SKM-1 treated with dmso at 0.1 percent for 144 hours (cell line): ENCODE measurements around the gene APOBEC3G.
"Not testable (repeated sequence)": the region's sequence is repeated elsewhere in the genome, so short reads cannot be mapped to it uniquely, and the experiment has no call there.

Experiments used
- DNase-seq: peaks from one replicate; lab custom pipeline; 2025; ENCODE audit not compliant: unreplicated experiment; lab: John Stamatoyannopoulos, UW

Gene APOBEC3G

DNA sequence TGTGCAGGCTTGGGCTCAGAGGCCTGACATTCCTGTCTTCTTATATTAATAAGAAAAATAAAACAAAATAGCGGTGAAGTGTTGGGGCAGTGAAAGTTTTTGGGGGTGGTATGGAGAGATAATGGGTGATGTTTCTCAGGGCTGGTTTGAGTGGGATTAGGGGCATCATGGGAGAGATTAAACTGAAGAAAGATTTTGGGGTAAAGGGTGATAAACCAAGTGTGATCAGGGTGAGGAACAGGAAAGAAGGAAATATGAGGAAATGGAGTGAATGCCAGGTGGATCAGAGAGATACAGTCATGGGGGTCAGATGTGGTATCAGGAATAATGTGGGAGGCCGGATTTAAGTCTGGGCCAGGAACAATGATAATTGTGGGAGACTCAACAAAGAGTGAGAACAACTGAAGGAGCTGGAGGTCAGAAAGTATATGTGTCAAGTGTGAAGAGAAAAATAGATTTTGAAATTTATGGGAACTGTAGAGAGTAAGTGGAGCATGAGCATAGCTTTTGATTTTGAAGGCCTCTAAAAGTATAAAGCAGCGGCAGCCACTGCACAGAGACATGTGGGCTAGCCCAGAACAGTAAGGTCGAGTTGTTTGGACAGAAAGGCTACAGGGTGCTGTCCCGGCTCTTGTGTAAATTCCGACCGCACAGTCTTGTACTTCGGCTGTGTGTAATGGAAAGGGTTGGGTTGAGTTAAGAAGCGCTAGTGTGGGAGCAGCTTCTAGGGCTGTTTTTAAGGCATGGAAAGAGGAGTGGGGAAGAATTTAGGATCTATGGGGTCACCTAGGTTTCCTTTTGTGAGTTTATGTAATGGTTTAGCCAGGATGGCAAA, 10.4 kb upstream of the APOBEC3G start:
- DNase-seq: not testable (repeated sequence)

DNA sequence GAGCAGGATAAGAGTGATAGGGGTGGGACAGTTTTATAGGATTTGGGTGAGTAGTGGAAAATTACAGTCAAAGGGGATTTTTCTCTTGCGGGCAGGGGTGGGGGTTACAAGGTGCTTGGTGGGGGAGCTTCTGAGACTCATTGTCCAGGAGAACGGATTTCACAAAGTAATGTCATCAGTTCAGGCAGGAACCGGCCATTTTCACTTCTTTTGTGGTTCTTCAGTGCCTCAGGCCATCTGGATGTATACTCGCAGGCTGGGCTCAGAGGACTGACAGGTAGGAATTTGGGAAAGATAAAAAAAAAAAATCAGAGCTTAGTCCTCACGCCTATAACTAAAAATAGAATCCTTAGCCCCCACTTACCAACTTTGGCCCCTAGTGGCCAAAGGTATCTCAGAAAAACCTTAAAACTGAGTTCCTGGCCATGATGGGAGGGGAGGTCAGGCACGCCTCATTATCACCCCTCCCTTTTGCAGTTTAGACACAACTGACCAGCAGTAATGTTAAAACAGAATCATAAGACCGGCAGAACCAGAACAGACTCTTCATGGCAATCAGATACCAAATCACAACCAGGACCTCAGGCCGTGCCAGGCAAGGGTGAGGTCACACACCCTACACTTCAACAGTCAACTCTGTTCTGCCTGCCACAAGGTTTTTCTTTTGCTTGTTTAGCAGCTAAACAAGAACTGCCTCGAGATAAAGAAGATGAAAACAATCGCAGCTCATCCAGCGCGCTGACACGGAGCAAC, 8.9 kb upstream of the APOBEC3G start:
- DNase-seq: no peak

DNA sequence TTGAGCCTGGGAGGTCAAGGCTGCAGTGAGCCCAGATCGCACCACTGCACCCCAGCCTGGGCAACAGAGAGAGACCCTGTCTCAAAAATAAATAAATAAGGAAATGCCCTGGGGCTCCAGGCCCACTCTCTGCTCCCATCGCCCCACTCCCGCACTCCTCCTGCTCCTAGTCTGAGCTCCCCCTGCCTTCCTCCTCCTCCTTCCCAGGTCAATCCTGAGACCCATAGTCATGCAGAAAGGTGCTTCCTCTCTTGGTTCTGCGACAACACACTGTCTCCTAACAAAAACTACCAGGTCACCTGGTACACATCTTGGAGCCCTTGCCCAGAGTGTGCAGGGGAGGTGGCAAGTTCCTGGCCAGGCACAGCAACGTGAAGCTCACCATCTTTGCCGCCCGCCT, 6.9 kb upstream of the APOBEC3G start:
- DNase-seq: no peak

DNA sequence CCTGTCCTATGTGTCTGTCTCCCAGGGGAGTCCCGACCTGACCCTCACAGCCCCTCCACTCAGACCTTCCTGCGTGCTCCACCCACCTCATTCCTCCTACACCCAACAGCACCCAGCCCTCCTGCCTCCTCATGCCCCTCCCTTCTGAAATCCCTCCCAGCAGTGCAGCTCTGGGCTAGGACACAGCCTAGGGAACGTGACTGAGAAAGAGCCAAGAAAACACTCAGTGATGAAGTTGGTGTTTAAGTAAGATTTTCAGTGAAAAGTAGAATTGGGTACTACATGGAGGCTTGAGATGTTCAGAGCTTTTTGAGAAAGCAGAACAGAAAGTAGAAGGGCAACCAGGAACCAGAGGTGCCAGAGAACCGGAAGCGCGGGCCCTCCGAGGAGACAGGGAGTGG, 4.5 kb upstream of the APOBEC3G start:
- DNase-seq: not testable (repeated sequence)

DNA sequence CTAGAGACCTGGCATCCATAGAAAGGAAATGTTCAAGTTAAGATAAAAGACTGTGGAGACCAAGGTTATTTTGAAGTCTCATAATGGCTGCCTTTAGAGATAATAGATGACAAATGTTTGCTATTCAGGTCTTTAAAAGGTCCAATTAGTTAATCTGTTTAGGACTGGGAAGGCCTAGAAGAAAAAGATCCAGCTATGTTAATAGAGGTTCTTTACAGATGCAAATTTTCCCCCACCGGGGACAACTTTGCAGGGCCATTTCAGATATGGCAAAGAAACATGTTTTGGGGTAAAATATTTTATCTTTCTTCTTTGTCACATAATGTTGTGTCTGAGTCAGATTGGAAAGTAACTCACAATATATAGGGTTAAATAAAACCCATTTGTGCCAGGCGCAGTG, 3.1 kb upstream of the APOBEC3G start:
- no peak for DNase-seq

DNA sequence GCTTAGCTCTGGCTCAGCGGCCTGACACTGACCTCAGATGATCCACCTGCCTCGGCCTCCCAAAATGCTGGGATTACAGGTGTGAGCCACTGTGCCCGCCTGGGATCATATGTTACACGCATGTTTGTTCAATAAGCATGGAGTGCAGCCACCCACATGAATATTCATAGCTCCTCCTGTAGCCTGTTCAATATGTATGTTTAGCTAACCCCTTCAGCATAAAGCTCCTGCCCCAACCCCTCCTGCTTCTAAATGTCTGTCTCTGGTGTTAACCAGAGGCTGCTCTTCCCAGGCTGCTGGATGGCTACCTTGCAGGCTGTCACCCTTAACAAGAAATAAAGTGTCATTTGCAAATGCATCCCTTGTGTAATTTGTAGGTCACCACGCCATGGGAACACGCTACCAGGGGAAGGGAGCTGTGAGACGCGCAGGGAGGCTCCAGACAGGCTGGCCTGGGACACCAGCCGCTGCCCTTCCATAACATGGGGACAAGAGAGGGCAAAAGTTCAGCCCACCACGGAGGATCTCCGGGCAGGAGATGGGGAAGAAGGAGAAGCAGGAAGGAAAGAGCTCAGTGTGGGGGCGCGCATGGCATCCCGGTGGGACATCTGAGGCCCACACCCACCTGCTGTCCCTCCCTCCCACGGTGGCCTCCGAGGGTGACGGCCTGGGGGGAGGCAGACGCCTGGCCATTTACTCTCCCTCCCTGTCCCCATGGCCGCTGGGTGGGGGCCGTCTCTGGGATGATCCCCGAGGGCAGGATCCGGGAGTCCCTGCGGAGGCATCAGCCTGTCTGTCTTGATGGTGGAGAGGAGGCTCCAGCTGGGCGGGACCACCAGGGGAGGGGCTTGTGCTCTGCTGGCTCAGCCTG, 685 bp upstream of the APOBEC3G start:
- not testable (repeated sequence) for DNase-seq

DNA sequence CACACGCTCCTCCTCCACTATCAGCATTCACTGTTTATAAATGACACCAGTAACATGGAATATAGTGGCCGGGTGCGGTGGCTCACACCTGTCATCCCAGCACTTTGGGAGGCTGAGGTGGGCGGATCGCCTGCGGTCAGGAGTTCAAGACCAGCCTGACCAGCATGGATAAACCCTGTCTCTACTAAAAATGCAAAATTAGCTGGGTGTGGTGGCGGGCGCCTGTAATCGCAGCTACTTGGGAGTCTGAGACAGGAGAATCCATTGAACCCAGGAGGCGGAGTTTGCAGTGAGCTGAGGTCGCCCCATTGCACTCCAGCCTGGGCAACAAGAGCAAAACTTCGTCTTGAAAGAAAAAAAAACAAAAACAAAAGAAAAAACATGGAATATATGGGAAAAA, 837 bp downstream of the APOBEC3G start:
- DNase-seq: not testable (repeated sequence)

DNA sequence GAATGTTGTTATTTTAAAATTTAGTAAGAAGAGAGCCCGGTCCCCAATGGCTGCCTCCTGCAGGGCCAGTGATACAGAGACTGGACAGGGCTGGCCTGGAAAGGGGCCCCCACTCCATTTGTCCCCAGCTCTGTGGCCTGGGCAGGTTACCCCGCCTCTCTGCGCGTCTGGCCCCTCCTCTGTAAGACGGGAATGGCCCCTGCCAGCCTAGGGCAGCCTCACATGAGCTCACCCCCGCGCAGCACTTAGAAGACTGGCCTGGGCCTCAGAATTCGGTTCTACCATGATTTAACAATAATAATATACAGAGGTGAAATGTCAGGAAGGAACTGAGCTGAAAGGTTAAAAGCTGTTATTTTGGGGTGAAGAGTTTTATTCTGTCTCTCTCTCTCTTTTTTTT, 1.3 kb downstream of the APOBEC3G start:
- DNase-seq: no peak

DNA sequence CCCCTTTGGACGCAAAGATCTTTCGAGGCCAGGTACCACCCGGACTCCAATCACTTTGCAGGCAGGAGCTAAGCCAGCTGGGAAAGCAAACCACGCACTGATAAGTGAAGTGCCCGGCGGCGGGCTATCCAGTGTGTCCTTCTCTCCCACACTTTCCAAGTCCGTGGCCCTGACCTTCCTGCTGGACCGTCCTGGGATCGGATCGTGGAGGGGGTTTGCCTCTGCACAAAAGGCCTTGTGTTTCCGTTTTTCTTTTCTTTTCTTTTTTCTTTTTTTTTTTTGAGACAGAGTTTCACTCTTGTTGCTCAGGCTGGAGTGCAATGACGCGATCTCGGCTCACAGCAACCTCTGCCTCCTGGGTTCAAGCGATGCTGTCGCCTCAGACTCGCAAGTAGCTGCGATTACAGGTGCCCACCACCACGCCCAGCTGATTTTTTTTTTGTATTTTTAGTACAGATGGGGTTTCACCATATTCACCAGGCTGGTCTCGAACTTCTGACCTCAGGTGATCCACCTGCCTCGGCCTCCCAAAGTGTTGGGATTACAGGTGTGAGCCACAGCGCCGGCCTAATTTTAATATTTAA, 2.1 kb downstream of the APOBEC3G start:
- DNase-seq: not testable (repeated sequence)

DNA sequence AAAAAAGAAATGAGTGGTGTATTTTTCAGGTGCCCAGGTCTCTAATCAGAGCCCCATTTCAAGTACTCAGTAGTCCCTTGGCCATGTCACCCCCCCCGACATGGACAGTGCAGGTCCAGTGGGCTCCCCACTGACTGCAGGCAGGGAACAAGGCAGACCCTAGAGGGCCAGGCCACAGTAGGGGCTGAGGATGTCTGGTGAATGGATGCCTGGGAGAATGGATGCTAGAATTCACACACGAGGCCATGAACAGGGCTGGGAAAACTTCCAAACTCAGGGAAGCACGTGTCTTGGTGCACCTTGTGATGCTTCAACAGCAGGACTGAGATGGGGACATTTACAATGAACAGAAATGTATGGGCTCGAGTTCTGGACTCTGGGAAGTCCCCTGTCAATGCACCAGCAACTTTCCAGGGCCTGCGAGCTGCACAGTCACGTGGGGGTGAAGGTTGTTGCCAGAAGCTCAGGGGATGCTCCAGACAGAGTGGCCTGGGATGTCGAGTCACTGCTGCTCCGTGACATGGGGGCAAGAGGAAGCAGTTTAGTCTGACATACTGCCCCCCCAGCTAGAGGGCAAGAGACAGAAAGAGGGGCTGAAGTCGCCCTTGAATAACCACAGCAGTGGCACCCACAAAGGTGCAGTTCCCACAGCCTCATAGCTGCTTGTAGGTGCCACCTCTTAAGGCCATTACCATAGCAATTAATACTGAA, 3.1 kb downstream of the APOBEC3G start:
- DNase-seq: no peak

DNA sequence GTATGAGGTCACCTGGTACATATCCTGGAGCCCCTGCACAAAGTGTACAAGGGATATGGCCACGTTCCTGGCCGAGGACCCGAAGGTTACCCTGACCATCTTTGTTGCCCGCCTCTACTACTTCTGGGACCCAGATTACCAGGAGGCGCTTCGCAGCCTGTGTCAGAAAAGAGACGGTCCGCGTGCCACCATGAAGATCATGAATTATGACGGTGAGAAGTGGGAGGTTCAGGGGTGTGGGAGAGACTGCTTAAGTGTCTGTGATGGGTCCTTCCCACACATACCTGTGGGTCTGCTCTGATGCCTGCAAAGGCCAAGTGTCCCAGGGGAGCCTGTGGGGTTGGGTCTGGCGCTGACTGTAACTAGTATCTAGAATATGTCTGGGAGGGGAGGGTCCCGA, 3.9 kb downstream of the APOBEC3G start:
- no peak for DNase-seq

DNA sequence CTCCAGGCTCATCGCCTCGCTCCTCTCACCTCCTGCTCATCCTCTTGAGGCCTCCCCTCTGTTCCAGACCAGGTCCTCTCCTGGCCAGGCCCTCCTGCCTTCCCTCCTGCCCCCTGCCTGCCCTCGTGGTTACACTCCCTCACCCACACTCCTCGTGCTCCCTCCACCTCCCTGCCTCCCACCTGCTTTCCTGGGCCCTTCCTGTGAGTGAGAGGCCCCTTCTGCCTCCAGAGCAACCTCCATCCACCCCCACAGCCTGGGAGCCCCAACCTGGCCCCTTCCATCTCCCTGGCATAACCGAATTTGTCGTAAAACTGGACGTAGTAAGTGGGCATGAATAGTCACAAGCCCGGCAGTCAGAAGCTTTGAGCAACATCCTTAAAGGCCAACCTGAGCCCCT, 4.5 kb downstream of the APOBEC3G start:
- no peak for DNase-seq

DNA sequence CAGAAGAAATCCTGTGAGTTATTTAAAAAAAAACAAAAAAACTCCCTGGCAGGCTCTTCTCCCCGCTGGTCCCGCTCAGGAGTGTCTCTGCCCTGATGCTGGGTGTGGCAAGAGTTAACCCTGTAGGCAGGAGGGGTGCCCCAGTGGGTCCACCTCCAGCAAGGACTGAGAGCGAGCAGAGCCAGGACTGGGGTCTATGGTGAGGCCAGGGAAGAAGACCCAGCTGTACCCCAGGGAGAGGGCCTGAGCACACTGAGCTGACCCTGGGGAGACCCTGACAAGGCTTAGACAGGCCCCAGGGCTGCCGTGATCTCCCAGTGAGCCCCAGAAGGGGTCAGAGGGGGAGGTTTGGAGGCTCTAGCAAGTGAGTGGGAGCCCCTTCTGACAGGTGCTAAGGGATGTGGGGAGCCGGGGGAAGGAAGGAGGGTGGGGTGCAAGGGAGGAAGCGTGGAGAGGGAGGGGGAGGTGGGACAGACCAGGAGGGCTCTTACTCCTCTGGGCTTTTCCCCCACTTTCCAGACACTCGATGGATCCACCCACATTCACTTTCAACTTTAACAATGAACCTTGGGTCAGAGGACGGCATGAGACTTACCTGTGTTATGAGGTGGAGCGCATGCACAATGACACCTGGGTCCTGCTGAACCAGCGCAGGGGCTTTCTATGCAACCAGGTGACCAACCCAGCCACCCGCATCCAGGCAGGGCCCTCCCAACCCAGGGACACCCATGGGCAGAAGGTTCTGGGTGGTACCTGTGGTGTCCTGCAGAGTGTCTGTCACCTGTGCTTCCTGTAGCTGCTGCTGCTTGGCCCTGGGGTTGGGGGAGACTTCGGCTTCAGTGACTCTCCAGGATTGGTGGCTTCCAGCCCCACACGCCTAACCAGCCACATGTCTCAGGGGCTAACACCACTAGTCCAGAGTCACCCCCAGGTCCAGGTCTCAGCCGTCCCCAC, 6.4 kb downstream of the APOBEC3G start:
- DNase-seq: no peak

DNA sequence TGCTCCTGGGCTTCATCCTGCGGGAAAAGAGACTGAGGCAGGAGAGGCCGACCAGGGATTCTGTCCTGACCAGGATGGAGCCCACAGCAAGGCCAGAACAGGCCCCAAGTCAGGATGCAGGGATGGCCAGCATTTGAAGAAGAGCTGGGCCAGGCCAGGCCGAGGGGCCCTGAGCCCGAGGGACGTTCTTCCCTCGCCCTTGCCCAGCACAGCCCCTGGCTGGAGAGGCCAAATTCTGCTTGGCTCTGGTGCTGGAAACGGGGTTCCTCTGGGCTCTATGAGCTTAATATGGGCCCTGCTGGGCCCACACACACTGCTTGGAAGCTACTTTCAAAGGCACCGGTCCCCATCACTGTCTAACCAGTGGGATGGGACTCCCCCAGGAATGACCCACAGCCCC, 7.6 kb downstream of the APOBEC3G start:
- DNase-seq: no peak

DNA sequence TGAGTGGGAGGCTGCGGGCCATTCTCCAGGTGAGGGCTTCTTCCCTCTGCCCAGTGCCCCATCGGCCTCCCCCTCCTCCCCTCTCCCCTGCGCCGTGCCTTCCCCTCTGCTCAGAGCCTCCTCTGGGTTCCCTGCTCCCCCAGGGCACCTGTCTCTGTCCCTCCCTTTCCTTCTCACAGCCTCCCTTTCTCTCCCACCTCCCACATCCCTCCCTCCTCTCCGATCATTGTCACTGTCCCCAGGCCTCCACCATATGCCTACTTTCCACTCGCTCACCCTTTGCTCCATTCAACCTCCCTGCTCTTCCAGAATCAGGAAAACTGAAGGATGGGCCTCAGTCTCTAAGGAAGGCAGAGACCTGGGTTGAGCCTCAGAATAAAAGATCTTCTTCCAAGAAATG, 10.0 kb downstream of the APOBEC3G start:
- no peak for DNase-seq

DNA sequence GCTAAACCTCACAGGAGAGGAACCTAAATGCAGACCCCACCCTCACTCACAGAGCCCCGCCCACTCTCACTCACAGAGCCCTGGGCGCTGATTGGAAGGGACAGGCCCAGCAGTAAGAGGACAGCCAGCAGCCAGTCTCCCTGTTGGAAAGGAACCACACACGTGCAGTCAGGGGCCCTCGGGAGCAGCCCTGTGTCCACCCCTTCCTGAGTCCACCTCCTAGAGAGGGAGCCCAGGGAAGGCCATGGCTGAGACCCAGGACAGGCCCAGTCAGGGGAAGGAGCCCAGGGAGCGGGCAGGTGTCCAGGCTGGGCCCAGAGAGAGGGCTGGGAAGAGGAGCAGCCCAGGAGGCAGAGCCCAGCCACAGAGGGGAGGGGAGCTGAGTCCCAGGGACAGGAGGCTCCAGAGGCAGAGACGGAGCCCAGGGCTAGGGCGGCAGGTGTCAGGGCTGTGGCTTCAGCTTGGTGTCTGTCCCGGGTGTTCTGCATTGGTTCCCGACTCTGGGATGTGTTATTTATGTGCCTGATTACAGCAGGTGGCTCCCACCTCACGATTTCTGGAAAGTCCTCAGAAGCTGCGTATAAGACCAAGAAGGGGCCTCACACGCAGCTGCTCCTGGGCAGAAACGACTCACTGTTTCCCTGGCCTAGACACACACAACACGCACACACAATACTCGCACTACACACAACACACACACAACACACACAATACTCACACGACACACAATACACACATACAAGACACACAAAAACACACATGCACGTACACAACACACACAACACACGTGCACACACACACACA, 11.0 kb downstream of the APOBEC3G start:
- DNase-seq: no peak

DNA sequence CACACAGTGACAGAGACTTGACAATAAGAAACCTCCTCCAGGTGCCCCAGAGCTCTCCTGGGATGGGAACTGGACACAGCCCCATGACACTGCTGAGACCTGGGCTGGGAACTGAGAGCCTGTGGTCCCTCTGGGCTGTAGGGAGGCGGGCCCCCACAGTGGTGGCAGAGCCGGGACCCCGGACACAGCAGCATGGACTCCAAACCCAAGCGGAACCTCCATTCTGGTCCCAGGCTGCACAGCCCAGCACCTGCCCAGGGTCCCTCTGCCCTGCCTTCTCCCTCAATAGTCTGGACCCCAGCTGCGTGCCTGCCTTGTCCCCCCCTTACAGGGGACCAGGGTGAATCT, 11.6 kb downstream of the APOBEC3G start:
- DNase-seq: no peak

DNA sequence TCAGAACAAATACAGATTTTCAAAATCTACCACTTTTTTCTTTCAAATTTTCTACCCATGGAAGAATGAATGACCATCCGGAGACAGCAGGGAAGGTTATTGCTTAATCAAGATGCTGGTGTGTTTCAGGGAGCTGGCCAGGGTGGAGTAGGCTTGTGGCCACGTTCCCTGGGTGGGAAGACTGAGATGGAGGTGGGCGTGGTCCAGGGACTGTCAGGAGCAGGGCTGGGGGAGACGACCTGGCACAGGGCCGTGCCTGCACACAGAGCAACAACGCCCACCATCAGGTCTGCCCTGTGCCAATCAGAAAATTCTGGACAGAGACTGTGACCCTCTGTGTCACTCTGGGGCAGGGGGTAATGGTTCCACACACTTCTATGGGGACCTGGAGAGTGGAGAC, 12.9 kb downstream of the APOBEC3G start:
- DNase-seq: no peak
